Brain pericyte (primary cell): Measurements from ENCODE around the gene EHBP1L1.

ENCODE experiments used
- DNase-seq: peaks from one replicate; pipeline ENCODE4 v3.0.0-alpha.2; 2012; ENCODE audit warnings: low read depth, low spot score

Gene EHBP1L1

GRCh38 chr11:65575568-65576231, at the start of gene EHBP1L1:
EHBP1L1 (plus strand) TSS chr11:65576053; CDS start chr11:65576303, 250 bp downstream.
- DNase-seq: no peak

DNA sequence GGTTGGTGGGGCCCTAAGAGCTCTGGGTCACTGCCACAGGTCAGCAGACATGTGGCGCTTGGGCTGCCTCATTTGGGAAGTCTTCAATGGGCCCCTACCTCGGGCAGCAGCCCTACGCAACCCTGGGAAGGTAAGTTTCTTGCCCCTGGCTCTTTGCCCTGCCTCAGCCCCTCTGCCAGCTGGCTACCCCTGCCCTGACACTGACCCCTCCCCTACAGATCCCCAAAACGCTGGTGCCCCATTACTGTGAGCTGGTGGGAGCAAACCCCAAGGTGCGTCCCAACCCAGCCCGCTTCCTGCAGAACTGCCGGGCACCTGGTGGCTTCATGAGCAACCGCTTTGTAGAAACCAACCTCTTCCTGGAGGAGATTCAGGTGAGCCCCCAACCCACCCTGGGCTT, 49.1 kb upstream of the EHBP1L1 start:
- DNase-seq: no peak

GRCh38 chr11:65528819-65529350, 47.0 kb upstream of the EHBP1L1 start:
- no peak for DNase-seq

DNA sequence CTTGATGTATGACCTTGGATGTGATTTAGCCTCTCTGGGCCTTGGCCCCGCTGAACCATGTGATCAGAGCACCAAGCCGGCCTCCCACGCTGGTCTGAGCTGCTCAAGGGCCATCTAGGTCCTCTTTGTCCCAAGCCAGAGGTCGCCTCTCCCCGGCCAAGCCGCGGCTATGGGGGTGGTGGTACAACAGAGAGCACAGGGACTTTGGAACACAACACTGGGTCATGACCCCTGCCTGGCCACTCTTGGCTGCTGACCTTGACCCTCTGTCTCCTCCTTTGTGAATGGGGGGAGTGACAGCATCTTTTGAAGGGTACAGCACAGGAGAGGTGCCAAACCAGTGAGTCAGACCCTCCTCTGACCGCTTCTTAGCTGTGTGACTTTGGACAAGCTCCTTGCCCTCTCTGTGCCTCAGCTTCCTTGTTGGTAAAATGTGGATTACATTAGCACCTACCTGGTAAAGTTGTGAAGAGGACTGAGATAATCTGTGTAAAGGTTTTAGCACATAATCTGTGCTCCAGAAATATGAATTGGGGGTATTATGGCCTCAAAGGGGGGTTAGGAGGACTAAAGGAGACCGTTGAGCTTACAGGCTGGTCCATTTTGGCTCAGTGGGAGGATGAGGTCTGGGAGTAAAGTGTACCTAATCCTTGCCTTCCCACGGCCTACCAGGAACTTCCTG, 46.2 kb upstream of the EHBP1L1 start:
- DNase-seq: no peak

GRCh38 chr11:65530157-65530496, 45.7 kb upstream of the EHBP1L1 start:
- DNase-seq: no peak

DNA sequence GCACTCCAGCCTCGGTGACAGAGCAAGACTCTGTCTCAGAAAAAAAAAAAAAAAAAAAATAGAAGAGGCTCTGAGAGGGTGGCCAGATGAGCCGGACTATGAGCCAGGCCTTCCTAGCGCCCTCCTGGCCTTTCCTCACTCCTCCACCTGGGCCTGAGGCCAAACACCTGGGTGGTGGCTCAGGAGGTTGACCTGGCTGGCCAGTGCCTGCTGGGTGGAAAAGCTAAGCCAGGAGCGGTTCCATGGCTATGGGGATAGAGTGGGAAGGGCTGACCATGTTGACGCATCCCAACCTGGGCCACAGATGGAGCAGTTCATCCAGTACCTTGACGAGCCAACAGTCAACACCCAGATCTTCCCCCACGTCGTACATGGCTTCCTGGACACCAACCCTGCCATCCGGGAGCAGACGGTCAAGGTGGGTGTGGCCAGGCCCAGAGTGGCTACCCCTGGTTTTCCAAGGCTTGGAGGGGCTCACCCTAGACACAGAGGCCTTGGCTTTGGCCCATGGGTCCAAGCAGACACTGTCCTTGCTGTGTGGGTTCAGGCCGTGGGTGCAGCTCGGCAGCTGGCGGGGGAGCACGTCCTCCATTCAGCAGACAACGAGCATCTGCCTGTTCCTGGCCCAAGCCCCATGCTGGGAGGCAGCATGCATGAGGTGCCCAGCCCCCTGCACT, 43.3 kb upstream of the EHBP1L1 start:
- DNase-seq: no peak

DNA sequence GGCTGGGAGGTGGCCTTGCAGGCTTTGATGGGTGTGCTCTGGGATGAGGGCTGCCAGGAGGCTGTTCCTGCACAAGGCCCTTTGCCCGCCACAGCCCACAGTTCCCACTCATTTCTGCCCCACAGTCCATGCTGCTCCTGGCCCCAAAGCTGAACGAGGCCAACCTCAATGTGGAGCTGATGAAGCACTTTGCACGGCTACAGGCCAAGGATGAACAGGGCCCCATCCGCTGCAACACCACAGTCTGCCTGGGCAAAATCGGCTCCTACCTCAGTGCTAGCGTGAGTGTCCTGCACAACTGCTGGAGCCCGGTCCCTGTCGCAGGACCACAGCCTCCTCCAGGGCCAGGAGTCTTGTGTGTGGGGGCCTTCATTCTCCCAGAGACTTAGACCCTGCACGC, 40.8 kb upstream of the EHBP1L1 start:
- DNase-seq: no peak

- no peak for DNase-seq
Measured at GRCh38 chr11:65536412-65537295, 39.2 kb upstream of the EHBP1L1 start.

DNA sequence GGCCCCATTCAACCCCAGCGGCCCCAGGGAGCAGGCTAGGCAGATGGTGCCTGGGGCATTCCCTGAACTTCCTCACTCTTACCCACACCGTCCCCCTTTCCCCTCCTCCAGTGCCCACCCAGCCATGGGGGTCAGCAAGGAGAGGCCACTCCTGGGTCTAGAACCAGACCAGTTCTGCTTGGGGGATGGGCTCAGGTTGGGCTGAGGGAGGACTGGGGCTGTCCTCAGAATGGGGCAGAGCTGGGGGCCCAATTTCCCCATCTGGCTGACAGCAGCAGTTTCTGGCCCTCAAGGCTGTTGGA, 38.6 kb upstream of the EHBP1L1 start:
- no peak for DNase-seq

DNA sequence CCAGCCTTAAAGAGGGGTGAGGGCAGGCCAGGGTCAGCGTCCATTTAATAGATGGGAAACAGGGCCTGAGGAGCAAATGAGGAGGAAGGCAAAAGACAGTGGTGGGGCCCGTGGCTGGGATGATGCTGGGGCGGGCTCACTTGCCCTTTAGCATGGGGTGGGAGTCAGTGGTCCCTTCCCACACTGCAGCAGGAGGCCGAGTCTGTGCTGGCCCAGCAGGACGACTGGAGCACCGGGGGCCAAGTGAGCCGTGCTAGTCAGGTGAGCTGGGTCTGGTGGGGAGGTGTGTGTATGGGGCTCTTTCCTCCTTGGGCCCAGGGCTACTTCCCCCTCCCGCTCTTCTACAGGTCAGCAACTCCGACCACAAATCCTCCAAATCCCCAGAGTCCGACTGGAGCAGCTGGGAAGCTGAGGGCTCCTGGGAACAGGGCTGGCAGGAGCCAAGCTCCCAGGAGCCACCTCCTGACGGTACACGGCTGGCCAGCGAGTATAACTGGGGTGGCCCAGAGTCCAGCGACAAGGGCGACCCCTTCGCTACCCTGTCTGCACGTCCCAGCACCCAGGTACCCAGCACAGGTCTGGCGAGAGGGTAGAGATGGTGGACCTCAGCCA, 38.1 kb upstream of the EHBP1L1 start:
- no peak for DNase-seq

GRCh38 chr11:65538232-65538914, 37.5 kb upstream of the EHBP1L1 start:
- no peak for DNase-seq

GRCh38 chr11:65538915-65539743, 36.7 kb upstream of the EHBP1L1 start:
- DNase-seq: no peak

GRCh38 chr11:65539744-65540289, 36.0 kb upstream of the EHBP1L1 start:
- no peak for DNase-seq

- DNase-seq: peak; percentile 77
Measured at GRCh38 chr11:65540290-65541092, 35.4 kb upstream of the EHBP1L1 start.

DNA sequence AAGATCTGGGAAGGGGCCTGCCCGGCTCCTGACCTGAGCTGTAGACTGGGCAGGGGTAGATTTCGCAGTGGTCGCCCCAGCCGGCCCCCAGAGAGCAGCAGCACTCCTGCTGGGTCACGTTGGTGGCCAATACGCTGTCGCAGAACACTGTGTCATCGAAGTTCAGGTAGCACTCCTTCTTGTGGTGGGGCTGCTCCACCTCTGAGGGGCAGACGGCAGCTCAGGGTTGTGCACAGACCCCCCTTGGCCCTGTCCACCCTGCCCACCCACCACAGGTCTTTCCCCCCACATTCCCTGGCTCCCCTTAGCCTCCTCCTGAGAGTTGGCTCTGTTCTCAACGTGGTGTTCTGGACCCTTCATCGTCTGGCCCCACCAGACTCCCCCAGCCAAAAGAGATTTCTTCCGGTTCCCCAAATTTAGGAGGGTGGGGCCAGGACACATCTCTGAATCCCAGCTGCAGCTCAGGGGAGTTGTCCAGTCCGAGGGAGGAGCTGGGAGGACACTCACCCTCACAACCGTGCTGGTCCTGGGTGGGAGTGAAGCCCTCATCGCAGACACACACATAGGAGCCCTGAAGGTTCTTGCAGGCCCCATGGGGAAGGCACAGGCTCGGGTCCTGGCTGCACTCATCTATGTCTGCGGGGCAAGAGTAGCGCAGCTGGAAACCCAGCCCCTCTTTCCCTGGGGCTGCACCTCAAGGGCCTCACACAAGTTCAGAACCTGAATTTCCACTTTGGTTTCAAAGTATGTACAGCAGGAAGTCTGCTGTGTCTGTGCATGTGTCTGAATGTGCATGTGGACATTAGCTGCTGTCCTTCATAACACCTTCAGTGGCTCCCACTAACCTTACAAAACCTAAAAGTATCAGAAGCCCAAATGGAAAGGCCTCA, 34.5 kb upstream of the EHBP1L1 start:
- DNase-seq: no peak

DNA sequence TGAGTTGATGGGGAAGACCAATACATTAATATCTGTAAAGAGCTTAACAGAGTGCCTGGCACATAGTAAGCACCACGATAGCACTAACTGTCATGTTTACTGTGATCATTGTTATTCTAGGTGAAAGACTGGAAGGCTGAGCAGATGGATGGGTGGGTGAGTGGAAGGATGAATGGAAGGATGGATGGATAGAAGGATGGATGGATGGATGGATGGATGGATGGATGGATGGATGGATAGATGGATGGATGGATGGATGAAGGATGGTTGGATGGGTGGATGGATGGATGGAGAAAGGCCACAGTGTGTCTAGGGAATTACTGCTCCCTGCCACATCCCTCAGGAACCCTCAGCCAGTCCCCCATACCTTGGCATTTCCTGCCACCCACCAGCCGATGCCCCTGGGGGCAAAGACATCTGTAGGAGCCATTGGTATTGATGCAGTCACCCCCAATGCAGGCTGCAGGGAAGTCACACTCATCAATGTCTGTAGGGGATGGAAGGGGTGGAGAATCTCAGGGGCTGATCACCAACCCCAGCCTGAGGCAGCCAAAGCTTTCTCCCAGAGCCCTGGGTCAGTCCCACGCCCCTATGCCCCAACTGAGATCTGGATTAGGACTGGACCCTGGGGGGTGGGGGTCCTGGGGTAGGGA, 33.0 kb upstream of the EHBP1L1 start:
- DNase-seq: no peak

DNA sequence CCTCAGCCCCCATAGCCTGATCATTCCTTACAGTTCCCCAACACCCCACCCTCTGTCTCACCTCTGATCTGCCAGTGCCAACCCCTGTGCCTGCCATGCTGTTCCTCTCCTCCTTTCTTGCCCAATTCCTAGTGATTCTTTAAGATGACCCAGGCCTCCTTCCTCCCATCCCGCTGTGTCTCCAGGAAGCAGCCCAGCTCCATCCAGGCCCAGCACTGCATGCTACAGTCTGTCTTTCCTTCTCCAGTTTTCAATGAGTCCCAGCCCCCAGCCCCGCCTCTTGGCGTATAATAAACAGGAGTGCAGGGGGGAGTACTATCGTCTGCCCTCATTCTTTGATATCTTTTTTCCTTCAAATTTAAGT, 30.0 kb upstream of the EHBP1L1 start:
- no peak for DNase-seq
